Measurements from ENCODE around the gene CHRM5.

DNA sequence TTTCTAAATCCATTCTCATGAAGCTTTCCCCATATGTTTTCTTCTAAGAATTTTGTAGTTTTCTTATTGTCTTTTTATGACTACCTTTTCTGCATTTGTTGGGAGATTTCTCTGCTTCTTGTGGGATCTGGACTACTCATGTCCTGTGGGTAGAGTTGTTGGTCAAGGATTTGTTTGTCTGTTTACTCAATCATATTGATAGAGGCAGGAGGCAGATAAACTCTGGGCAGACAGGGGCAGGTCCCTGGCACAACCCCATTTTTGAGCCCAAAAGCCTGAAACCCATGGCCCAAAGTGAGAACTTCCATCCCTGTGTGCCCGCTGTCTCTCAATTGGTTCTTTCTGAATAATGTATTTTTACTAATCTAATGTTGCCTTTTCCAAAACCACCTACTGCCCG, 145.9 kb downstream of the CHRM5 start:
- TF ChIP-seq, protein P1, sequence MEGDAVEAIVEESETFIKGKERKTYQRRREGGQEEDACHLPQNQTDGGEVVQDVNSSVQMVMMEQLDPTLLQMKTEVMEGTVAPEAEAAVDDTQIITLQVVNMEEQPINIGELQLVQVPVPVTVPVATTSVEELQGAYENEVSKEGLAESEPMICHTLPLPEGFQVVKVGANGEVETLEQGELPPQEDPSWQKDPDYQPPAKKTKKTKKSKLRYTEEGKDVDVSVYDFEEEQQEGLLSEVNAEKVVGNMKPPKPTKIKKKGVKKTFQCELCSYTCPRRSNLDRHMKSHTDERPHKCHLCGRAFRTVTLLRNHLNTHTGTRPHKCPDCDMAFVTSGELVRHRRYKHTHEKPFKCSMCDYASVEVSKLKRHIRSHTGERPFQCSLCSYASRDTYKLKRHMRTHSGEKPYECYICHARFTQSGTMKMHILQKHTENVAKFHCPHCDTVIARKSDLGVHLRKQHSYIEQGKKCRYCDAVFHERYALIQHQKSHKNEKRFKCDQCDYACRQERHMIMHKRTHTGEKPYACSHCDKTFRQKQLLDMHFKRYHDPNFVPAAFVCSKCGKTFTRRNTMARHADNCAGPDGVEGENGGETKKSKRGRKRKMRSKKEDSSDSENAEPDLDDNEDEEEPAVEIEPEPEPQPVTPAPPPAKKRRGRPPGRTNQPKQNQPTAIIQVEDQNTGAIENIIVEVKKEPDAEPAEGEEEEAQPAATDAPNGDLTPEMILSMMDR (IDR thresholded peaks at IDR 0.05) = no peak
- TF ChIP-seq POLR2A (IDR thresholded peaks at IDR 0.05) = no peak

Data from uterus (tissue), 2 donors.